Loucy (cell line): ENCODE measurements around the gene TMEM30B.

Source experiments
- H2AFZ ChIP-seq: fragments of 200-600 bp; sonication (generic); 2 replicates; pipeline ENCODE4 v1.6.0; 2016; ENCODE audit warnings: antibody characterized with exemption, mild to moderate bottlenecking, low read length, moderate library complexity
- H3F3A ChIP-seq: fragments of 200-600 bp; 2 replicates; pipeline ENCODE4 v1.6.0; 2016; ENCODE audit warnings: antibody characterized with exemption, low read depth, mild to moderate bottlenecking
- H3K27me3 ChIP-seq: fragments of 200-600 bp; sonication (generic); 2 replicates; pipeline ENCODE4 v1.6.1; 2014; ENCODE audit warnings: low read length, mild to moderate bottlenecking; ENCODE audit not compliant: insufficient read depth, poor library complexity, severe bottlenecking
- H3K36me3 ChIP-seq: fragments of 200-600 bp; sonication (generic); 2 replicates; pipeline ENCODE4 v1.6.1; 2016; ENCODE audit warnings: low read length; ENCODE audit not compliant: insufficient read depth
- H3K4me1 ChIP-seq: fragments of 200-600 bp; sonication (generic); 2 replicates; pipeline ENCODE4 v1.5.1; 2014; ENCODE audit warnings: low read length, mild to moderate bottlenecking; ENCODE audit not compliant: insufficient read depth, poor library complexity, severe bottlenecking
- H3K4me2 ChIP-seq: fragments of 200-600 bp; sonication (generic); 2 replicates; pipeline ENCODE4 v1.6.0; 2014; ENCODE audit warnings: antibody characterized with exemption, low read length, low read depth, mild to moderate bottlenecking; ENCODE audit not compliant: poor library complexity, severe bottlenecking
- H3K4me3 ChIP-seq: fragments of 200-600 bp; sonication (generic); 2 replicates; pipeline ENCODE4 v1.5.1; 2014; ENCODE audit warnings: low read length, mild to moderate bottlenecking, mixed read lengths; ENCODE audit not compliant: poor library complexity, severe bottlenecking
- H3K79me2 ChIP-seq: fragments of 200-600 bp; sonication (generic); 2 replicates; pipeline ENCODE4 v1.6.1; 2014; ENCODE audit warnings: low read length; ENCODE audit not compliant: insufficient read depth
- H3K9ac ChIP-seq: fragments of 200-600 bp; sonication (generic); 2 replicates; pipeline ENCODE4 v1.6.0; 2014; ENCODE audit warnings: mild to moderate bottlenecking, low read depth, low read length, moderate library complexity; ENCODE audit not compliant: poor library complexity, severe bottlenecking
- H3K9me2 ChIP-seq: fragments of 200-600 bp; sonication (generic); replicated peaks from 2 replicates; pipeline ENCODE4 v1.6.1; 2016; ENCODE audit warnings: low read depth, low read length, mixed read lengths
- H3K9me3 ChIP-seq: fragments of 200-600 bp; sonication (generic); 2 replicates; pipeline ENCODE4 v1.6.1; 2014; ENCODE audit warnings: mild to moderate bottlenecking, antibody characterized with exemption, low read length, low read depth; ENCODE audit not compliant: insufficient read depth
- H4K20me1 ChIP-seq: fragments of 200-600 bp; sonication (generic); 2 replicates; pipeline ENCODE4 v1.6.0; 2014; ENCODE audit warnings: antibody characterized with exemption, low read length, mild to moderate bottlenecking; ENCODE audit not compliant: insufficient read depth, poor library complexity, severe bottlenecking
- EZH2phosphoT487 ChIP-seq: fragments of 200-600 bp; IDR thresholded peaks from 2 replicates; pipeline ENCODE4 v1.6.1; 2018; ENCODE audit warnings: antibody characterized with exemption, mild to moderate bottlenecking, moderate library complexity, borderline replicate concordance
- TF ChIP-seq, protein P1 (sequence below): fragments of 200-600 bp; sonication (generic); conservative IDR thresholded peaks from 2 replicates; pipeline ENCODE4 v1.5.1; 2014; ENCODE audit warnings: mild to moderate bottlenecking, antibody characterized with exemption, low read length

TMEM30B gene

DNA sequence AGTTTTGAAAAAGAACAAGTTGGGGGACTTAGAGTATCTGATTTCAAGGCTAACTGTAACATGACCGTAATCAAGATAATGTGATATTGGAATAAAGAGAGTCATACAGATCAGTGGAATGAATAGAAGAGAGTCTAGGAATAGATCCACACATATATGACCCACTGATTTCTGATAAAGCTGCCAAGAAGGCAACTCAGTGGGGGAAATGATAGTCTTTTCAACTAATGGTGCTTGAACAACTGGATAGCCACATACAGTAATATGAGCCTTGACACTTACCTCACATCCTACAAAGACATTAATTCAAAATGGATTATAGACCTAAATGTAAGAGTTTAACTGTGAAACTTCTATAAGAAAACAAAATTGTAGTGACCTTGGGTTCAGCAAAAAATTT lies 44.0 kb upstream of the TMEM30B start:
- Histone ChIP-seq H2AFZ (no peak overlapping the region), H3K4me1 (peaks cover 69% of the 10 kb centered on the region), H3K9me3 (peaks cover 8% of the 10 kb centered on the region), H3K9ac (peak overlapping the region; percentile 84), H3K27me3 (no peaks in the 10 kb centered on the region), H3K36me3 (no peaks in the 10 kb centered on the region; the same call in 1 of the 2 replicates), H4K20me1 (peaks cover 51% of the 10 kb centered on the region), H3K4me3 (peak overlapping the region; percentile 88), H3K9me2 (no peaks in the 10 kb centered on the region), H3F3A (no peaks in the 10 kb centered on the region; the same call in 1 of the 2 replicates), H3K79me2 (peaks cover 98% of the 10 kb centered on the region), H3K4me2 (peak overlapping the region; percentile 98)
- no peak for TF ChIP-seq EZH2phosphoT487
- TF ChIP-seq, protein P1, sequence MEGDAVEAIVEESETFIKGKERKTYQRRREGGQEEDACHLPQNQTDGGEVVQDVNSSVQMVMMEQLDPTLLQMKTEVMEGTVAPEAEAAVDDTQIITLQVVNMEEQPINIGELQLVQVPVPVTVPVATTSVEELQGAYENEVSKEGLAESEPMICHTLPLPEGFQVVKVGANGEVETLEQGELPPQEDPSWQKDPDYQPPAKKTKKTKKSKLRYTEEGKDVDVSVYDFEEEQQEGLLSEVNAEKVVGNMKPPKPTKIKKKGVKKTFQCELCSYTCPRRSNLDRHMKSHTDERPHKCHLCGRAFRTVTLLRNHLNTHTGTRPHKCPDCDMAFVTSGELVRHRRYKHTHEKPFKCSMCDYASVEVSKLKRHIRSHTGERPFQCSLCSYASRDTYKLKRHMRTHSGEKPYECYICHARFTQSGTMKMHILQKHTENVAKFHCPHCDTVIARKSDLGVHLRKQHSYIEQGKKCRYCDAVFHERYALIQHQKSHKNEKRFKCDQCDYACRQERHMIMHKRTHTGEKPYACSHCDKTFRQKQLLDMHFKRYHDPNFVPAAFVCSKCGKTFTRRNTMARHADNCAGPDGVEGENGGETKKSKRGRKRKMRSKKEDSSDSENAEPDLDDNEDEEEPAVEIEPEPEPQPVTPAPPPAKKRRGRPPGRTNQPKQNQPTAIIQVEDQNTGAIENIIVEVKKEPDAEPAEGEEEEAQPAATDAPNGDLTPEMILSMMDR: no peak

DNA sequence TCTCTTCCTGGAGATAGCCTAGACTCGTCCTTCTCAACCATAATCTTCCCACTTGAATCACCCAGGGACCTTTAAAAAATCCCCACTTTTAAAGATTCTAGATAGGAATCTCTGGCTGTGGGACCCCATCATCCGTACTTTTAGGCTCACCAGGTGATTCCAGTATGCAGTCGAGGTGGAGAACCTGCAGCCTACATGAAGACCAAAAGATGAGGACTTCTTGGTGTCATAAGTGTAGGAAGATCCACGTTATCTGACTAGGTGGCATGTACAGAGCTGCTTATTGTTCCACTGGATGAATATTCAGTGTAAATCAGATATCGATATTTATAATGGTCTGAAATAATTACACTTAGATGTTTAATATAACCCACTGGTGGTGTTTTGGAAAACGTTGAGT lies 42.8 kb upstream of the TMEM30B start:
- Histone ChIP-seq H3K4me1 (peaks cover 65% of the 10 kb centered on the region), H3F3A (no peaks in the 10 kb centered on the region; the same call in 1 of the 2 replicates), H3K4me2 (peak overlapping the region; percentile 98), H3K79me2 (peaks cover 86% of the 10 kb centered on the region), H3K36me3 (no peaks in the 10 kb centered on the region; the same call in 1 of the 2 replicates), H3K9me2 (no peaks in the 10 kb centered on the region), H3K4me3 (peak overlapping the region; percentile 88), H4K20me1 (peaks cover 48% of the 10 kb centered on the region), H3K27me3 (no peaks in the 10 kb centered on the region), H3K9me3 (peaks cover 8% of the 10 kb centered on the region), H2AFZ (no peak overlapping the region), H3K9ac (peak overlapping the region; percentile 84)
- no peak for TF ChIP-seq EZH2phosphoT487
- TF ChIP-seq, protein P1: no peak

DNA sequence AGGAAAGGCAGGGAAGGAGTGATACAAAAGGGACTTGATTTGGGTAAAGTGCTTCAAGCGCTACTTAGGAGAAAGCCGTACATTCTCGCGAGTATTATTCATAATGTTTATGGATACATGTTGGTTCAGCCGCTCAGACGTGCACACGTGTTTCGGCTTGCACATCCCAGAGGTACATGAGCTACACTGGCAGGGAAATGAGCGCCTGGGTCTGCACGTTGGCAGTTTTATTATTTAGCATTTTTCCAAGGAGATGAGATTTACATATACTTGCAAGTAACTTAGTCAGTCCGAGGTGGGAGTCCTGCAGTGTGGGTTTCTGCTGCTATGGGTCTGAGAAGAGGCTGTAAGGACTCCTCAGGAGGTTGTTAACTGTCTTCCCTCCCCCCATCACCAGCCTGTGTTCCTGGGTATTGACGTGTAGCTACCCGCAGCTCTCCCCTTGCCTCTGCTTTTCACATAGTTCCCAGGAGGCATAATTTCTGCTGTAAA lies 41.7 kb upstream of the TMEM30B start:
- Histone ChIP-seq H3K9me3 (peaks cover 8% of the 10 kb centered on the region), H3K27me3 (no peaks in the 10 kb centered on the region), H3K9me2 (no peaks in the 10 kb centered on the region), H3K4me1 (peaks cover 57% of the 10 kb centered on the region), H3K4me3 (peak overlapping the region; percentile 88), H3K79me2 (peaks cover 74% of the 10 kb centered on the region), H3F3A (no peaks in the 10 kb centered on the region; the same call in 1 of the 2 replicates), H2AFZ (0 out of 2 replicates have a peak overlapping the region, but pooled peaks have one; percentile 72), H3K4me2 (peak overlapping the region; percentile 98), H3K9ac (peak overlapping the region; percentile 84), H3K36me3 (no peaks in the 10 kb centered on the region; the same call in 1 of the 2 replicates), H4K20me1 (peaks cover 44% of the 10 kb centered on the region)
- TF ChIP-seq, protein P1: no peak
- no peak for TF ChIP-seq EZH2phosphoT487
